ENCODE measurements around the gene PROM1. TPM values are rescaled to one million over a fixed set of nuclear protein-coding genes. Genes with fewer than 3 reads are reported as not detected.

PROM1 gene
- total RNA-seq, 1 donor = under 0.01 TPM

DNA sequence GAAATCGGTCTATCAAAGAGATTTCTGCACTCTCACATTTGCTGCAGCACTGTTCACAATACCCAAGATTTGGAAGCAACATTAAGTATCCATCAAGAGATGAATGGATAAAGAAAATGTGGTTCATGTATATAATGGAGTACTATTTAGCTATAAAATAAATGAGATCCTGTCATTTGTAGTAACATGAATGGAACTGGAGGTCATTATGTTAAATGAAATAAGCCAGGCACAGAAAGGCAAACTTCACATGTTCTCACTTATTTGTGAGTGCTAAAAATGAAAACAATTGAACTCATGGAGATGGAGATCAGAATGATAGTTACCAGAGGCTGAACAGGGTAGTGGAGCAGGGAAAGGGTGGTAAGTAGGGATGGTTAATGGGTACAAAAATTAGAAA is 17.0 kb upstream of the PROM1 start:
- TF ChIP-seq, protein P1, sequence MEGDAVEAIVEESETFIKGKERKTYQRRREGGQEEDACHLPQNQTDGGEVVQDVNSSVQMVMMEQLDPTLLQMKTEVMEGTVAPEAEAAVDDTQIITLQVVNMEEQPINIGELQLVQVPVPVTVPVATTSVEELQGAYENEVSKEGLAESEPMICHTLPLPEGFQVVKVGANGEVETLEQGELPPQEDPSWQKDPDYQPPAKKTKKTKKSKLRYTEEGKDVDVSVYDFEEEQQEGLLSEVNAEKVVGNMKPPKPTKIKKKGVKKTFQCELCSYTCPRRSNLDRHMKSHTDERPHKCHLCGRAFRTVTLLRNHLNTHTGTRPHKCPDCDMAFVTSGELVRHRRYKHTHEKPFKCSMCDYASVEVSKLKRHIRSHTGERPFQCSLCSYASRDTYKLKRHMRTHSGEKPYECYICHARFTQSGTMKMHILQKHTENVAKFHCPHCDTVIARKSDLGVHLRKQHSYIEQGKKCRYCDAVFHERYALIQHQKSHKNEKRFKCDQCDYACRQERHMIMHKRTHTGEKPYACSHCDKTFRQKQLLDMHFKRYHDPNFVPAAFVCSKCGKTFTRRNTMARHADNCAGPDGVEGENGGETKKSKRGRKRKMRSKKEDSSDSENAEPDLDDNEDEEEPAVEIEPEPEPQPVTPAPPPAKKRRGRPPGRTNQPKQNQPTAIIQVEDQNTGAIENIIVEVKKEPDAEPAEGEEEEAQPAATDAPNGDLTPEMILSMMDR (IDR thresholded peaks at IDR 0.05; ENCODE audit: insufficient read depth, low read depth, low read length) = no peak
- no peak overlapping the region for H3K4me3 ChIP-seq (ENCODE audit: low read depth, low read length)

DNA sequence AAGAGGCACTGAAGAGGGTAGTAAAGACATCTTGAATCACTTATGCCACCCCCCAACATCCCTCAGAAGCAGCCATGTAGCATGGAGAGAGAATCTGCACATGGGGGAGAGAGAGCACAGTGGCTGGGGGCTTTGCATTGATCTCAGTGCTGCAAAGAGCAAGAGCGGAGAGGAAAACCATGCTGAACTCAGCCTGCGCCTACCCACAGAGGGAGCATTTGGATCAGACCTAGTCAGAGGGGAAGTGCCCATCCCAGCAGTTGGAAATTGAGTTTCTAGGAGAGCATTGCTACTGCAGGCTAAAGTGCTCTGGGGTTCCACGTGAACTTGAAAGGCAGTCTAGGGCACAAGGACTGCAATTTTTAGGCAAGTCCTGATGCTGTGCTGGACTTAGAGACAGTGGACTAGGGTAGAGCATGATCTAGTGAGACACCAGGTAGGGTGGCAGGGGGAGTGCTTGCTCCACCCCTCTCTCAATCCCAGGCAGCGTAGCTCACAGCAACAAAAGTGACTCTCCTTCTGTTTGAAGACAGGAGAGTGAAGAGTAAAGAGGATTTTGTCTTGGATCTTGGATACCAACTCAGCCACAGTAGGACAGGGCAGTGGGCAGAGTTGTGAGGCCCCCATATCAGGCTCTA is 9.0 kb upstream of the PROM1 start:
- no peak for DNase-seq (ENCODE audit: low read depth)
- TF ChIP-seq, protein P1 (IDR thresholded peaks at IDR 0.05; ENCODE audit: insufficient read depth, low read depth, low read length) = no peak
- no peak overlapping the region for H3K4me3 ChIP-seq (ENCODE audit: low read depth, low read length)

More for the DNA sequence above, 17.0 kb upstream of the PROM1 start:
- no peak for DNase-seq (ENCODE audit: low read depth)

DNA sequence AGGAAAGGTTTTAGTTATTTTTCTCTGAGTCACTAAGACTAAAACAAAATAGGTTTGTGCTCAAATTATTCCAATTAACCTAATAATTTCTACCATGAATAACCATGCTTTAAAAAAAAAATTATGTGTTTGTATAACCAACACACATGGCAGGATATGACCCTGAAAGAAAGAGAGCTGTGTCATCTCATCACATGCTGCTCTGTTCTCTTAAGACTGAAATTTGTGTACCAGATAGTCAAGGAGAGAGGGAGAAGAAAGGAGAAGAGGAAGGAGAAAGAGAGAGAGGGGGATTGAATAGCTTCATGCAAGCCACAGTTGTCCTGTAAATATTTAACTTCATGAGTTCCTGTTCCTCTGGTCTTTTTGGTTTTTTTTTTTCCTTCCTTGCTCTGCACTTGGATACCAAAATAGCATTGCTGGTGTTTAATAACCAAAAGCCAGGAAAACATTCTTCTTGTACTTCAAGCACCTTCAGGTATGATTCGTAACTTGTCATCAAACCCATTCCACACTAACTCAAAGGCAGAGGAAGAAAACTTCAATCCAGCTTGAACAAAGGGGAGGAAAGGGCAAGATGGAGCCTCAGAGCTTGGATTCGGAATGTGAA is 6.4 kb upstream of the PROM1 start:
- no peak for DNase-seq (ENCODE audit: low read depth)
- TF ChIP-seq, protein P1 (IDR thresholded peaks at IDR 0.05; ENCODE audit: insufficient read depth, low read depth, low read length) = no peak
- H3K4me3 ChIP-seq (ENCODE audit: low read depth, low read length) = no peak overlapping the region

DNA sequence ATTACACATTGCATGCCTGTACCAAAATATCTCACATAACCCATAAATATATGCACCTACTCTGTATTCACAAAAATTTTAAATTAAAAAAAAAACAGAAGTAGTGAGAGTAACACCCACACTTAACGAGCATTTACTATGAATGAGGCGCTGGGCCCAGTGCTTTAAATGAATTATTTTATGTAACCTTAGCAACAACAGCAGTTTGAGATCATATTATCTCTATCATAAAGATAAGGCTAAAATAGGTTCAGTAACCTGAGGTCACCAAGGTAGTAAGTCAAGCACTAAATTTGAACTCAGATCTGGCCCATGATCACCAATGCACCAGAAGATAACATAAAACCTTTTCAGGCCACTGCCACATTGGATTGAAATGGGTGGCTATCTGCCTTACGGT is 5.3 kb upstream of the PROM1 start:
- no peak overlapping the region for H3K4me3 ChIP-seq (ENCODE audit: low read depth, low read length)
- no peak for DNase-seq (ENCODE audit: low read depth)
- TF ChIP-seq, protein P1 (IDR thresholded peaks at IDR 0.05; ENCODE audit: insufficient read depth, low read depth, low read length) = no peak

DNA sequence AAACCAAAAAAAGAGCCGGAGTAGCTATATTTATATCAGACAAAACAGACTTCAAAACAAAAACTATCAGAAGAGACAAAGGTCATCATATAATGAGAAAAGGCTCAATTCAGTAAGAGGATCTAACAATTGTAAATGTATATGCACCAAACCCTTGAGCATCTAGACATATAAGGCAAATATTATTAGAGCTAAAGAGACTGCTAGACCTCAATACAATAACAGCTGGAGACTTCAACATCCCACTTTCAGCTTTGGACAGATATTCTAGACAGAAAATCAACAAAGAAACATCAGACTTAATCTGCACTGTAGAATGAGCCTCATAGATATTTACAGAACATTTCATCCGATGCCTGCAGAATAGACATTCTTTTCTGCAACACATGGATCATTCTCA is 4.8 kb upstream of the PROM1 start:
- H3K4me3 ChIP-seq (ENCODE audit: low read depth, low read length) = no peak overlapping the region
- TF ChIP-seq, protein P1 (IDR thresholded peaks at IDR 0.05; ENCODE audit: insufficient read depth, low read depth, low read length) = no peak
- DNase-seq (ENCODE audit: low read depth) = no peak

DNA sequence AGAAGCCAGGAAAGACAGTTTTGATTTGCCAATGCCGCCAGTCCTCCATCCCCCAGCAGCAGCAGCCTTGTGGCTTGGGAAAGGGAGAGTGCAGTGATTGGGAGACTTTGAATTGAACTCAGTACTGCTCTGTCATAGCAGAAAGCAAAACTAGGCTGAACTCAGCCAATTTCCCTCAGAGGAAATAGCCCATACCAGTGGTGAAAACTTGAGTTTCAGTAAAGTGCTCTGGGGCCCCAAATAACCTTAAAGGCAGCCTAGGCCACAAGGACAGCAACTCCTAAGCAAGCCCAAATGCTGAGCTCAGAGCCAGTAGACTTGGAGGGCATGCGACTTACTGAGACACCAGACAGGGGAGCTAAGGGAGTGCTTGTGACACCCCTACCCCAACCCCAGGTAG is 2.0 kb upstream of the PROM1 start:
- TF ChIP-seq, protein P1 (IDR thresholded peaks at IDR 0.05; ENCODE audit: insufficient read depth, low read depth, low read length) = no peak
- DNase-seq (ENCODE audit: low read depth) = no peak
- no peak overlapping the region for H3K4me3 ChIP-seq (ENCODE audit: low read depth, low read length)

All from fibroblast of villous mesenchyme (primary cell).